Posterior cingulate gyrus (tissue), 11 donors: ENCODE results near the gene CPLX3.

Experiments
- DNase-seq, 10 donors: peaks; one replicate each; pipeline versions ENCODE4 v3.0.0 to v3.0.0-alpha.2; 2020 to 2021; ENCODE audit warnings: mixed read lengths in 3 of 10
- intact Hi-C: fragments of 100-400 bp; cut with DNase I; formaldehyde crosslinking; loops from one replicate; pipeline ENCODE4 v1.15.1; 2023

Gene CPLX3

GRCh38 chr15:74823324-74823723 lies 3.1 kb upstream of the CPLX3 start:
- intact Hi-C loops: no loop called here
- DNase-seq: no peak

- intact Hi-C loops: no loop called here
- no peak for DNase-seq
These were observed 1.5 kb upstream of the CPLX3 start for GRCh38 chr15:74824976-74825375.

- intact Hi-C loops: no loop called here
- no peak for DNase-seq
These were observed 561 bp upstream of the CPLX3 start for GRCh38 chr15:74825866-74826265.

- intact Hi-C loops: no loop called here
- no peak for DNase-seq
These were observed 494 bp downstream of the CPLX3 start for GRCh38 chr15:74826921-74827320.

GRCh38 chr15:74827614-74828013 lies 1.2 kb downstream of the CPLX3 start:
- intact Hi-C loops: no loop called here
- DNase-seq: no peak

GRCh38 chr15:74828835-74829234 lies 2.4 kb downstream of the CPLX3 start:
- intact Hi-C loops: no loop called here

GRCh38 chr15:74829486-74829885 lies 3.1 kb downstream of the CPLX3 start:
- no peak for DNase-seq
- intact Hi-C loops: no loop called here

More at GRCh38 chr15:74828835-74829234, 2.4 kb downstream of the CPLX3 start:
- DNase-seq: no peak

GRCh38 chr15:74829991-74830390 lies 3.6 kb downstream of the CPLX3 start:
- no peak for DNase-seq
- intact Hi-C loops: no loop called here

- DNase-seq: peak; percentile 56 to 96 (median 77)
- intact Hi-C loops: no loop called here
These were observed 4.4 kb downstream of the CPLX3 start for GRCh38 chr15:74830868-74831267.

- intact Hi-C loops: no loop called here
- DNase-seq: no peak
These were observed 5.5 kb downstream of the CPLX3 start for GRCh38 chr15:74831813-74832495.

GRCh38 chr15:74832826-74833225 lies 6.4 kb downstream of the CPLX3 start:
- intact Hi-C loops: no loop called here
- DNase-seq: no peak

GRCh38 chr15:74833376-74834107 lies 7.1 kb downstream of the CPLX3 start:
- peak in 6 of 10 donors; percentile 27 to 92 (median 74) for DNase-seq
- intact Hi-C loops: no loop called here

GRCh38 chr15:74835312-74835823 lies 8.9 kb downstream of the CPLX3 start:
- DNase-seq: peak in 7 of 10 donors; percentile 49 to 90 (median 54)
- intact Hi-C loops: loop anchor here (5.0 kb wide), 1 partner anchor 63 kb away; no protein-coding TSS in a partner anchor

GRCh38 chr15:74836846-74837245 lies 10.4 kb downstream of the CPLX3 start:
- no peak for DNase-seq
- intact Hi-C loops: loop anchor here (5.0 kb wide), 1 partner anchor 65 kb away; no protein-coding TSS in a partner anchor

GRCh38 chr15:74837482-74838136 lies 11.2 kb downstream of the CPLX3 start:
- DNase-seq: no peak
- intact Hi-C loops: loop anchor here (5.0 kb wide), 1 partner anchor 65 kb away; no protein-coding TSS in a partner anchor

GRCh38 chr15:74838137-74838516 lies 11.7 kb downstream of the CPLX3 start:
- intact Hi-C loops: loop anchor here (5.0 kb wide), 1 partner anchor 66 kb away; no protein-coding TSS in a partner anchor
- DNase-seq: no peak

GRCh38 chr15:74838746-74839525 lies 12.5 kb downstream of the CPLX3 start:
- no peak for DNase-seq
- intact Hi-C loops: loop anchor here (5.0 kb wide), 1 partner anchor 67 kb away; no protein-coding TSS in a partner anchor

GRCh38 chr15:74839526-74840395 lies 13.3 kb downstream of the CPLX3 start:
- intact Hi-C loops: loop anchor here (5.0 kb wide), 2 partner anchors 57 to 67 kb away; partner anchors contain the start of gene CSK
- DNase-seq: no peak
